Airway epithelial cell (primary cell): ENCODE results near the gene TTC12. TPM values are rescaled to one million over a fixed set of nuclear protein-coding genes. Genes with fewer than 3 reads are reported as not detected.

ENCODE experiments used
- total RNA-seq: library from RNA; depleted of rRNA; stranded (reverse); fragments of >200 nt; gene quantifications from 2 replicates; pipeline ENCODE4 v1.2.3, GENCODE V29; 2015

Gene TTC12, protein sequence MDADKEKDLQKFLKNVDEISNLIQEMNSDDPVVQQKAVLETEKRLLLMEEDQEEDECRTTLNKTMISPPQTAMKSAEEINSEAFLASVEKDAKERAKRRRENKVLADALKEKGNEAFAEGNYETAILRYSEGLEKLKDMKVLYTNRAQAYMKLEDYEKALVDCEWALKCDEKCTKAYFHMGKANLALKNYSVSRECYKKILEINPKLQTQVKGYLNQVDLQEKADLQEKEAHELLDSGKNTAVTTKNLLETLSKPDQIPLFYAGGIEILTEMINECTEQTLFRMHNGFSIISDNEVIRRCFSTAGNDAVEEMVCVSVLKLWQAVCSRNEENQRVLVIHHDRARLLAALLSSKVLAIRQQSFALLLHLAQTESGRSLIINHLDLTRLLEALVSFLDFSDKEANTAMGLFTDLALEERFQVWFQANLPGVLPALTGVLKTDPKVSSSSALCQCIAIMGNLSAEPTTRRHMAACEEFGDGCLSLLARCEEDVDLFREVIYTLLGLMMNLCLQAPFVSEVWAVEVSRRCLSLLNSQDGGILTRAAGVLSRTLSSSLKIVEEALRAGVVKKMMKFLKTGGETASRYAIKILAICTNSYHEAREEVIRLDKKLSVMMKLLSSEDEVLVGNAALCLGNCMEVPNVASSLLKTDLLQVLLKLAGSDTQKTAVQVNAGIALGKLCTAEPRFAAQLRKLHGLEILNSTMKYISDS
- total RNA-seq: 20.7 and 23.7 TPM in 2 replicates

GRCh38 chr11:113314389-113315301, at the start of gene TTC12:
Gene TTC12 (plus strand): TSS chr11:113314583. CDS start chr11:113316258, 1,675 bp downstream.

DNA sequence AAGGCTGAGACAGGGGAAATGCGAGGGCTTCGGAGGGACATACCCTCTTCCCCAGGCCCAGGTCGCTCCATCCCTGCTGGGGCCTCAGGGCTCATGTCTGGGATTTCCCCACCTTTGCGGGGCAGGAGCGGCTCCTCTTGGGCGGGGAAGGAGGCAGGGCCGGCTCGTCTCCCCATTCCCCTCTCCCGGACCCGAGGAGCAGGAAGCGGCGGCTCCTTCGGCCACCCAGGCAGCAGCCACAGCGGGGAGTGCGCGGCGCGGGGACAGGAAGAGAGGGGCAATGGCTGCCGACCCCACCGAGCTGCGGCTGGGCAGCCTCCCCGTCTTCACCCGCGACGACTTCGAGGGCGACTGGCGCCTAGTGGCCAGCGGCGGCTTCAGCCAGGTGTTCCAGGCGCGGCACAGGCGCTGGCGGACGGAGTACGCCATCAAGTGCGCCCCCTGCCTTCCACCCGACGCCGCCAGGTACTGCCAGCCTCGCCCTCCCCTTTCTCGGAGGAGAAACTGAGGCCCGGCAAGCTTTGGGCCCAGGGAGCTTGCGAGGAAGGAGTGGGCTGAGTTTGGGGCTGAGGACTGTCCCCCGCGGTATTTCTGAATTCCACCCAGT, 73.3 kb downstream of the TTC12 start, which contains the start of gene ANKK1:
ANKK1 (plus strand) TSS at position 175 of the 607 bp plus-strand sequence; CDS start at position 281, 106 bp downstream.

Other genes with a start within 250 kb of the TTC12 start
- gene ANKK1, start 73.2 kb downstream of the TTC12 start, total RNA-seq: 0.88 and 1.2 TPM in 2 replicates
- gene DRD2, start 160.8 kb downstream of the TTC12 start, total RNA-seq: 0.07 TPM in 1 of 2 replicates, not detected in the other